Activated CD4-positive, alpha-beta T cell treated with anti-CD3 and anti-CD28 coated beads for 1 hour (primary cell): ENCODE results near the gene RAP1GAP2.

Experiments used
- DNase-seq: peaks from one replicate; pipeline ENCODE4 v3.0.0-alpha.2; 2020

Gene RAP1GAP2

GRCh38 chr17:2921443-2921842, 125.2 kb downstream of the RAP1GAP2 start:
- no peak for DNase-seq

- no peak for DNase-seq
These were observed 128.0 kb downstream of the RAP1GAP2 start for GRCh38 chr17:2924211-2924610.

GRCh38 chr17:2925011-2925410, 128.8 kb downstream of the RAP1GAP2 start:
- DNase-seq: no peak

DNA sequence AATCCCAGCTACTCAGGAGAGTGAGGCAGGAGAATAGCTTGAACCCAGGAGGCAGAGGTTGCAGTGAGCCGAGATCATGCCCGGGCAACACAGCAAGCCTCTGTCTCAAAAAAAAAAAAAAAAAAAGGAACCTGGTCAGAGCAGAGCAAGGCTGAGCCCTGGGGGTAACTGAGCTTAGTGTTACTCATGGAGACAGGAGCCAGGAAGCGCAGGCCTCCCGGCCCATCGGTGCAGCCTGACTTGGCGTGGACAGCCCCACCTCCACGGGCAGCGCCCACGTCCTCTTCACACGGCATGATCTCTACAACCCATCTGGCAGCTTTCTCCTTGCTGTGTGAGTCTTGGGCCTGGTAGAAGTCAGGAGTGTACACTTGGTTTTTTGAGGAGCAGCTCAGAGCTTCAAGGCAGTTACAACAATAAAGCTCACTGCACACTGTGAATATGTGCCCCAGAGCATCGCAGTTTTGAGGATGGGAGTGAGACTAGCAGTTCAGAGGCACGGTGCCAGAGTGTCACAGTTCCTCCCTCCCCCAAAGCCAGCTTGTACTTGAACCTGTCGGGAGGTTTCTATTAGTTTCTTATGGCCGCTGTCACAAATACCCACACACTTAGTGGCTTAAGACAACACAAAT, 129.9 kb downstream of the RAP1GAP2 start:
- DNase-seq: no peak

DNA sequence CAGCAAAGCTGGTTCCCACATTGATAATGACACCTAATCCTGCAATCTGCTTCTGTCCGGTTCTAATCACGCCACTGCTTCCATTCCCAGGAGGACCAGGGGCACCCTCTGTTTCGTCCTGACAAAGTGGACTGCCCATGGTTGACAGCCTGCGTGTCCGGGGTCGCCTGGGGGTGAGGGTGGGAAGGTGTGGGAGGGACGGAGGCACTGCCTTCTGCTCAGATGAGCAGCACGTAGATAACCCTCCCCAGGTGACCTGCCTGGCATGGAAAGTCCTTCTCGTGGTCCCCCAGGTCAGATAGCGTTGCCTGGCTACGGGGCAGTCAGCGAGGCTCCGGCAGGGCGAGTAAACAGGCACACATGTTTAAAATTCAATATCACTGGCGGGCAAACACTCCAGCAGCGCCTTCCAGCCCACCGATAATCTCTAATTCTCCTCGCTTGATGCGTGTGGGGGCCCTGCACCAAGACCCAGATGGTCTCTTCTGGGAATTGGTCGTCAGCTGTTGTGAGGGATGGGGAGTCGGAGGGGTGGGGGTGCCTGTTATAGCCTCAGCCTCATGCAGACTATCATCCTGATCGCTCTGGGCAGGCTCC, 132.2 kb downstream of the RAP1GAP2 start:
- DNase-seq: no peak

- no peak for DNase-seq
These were observed 133.8 kb downstream of the RAP1GAP2 start for GRCh38 chr17:2929881-2930533.

GRCh38 chr17:2931876-2932275, 135.6 kb downstream of the RAP1GAP2 start:
- no peak for DNase-seq

GRCh38 chr17:2932946-2933345, 136.7 kb downstream of the RAP1GAP2 start:
- DNase-seq: no peak

DNA sequence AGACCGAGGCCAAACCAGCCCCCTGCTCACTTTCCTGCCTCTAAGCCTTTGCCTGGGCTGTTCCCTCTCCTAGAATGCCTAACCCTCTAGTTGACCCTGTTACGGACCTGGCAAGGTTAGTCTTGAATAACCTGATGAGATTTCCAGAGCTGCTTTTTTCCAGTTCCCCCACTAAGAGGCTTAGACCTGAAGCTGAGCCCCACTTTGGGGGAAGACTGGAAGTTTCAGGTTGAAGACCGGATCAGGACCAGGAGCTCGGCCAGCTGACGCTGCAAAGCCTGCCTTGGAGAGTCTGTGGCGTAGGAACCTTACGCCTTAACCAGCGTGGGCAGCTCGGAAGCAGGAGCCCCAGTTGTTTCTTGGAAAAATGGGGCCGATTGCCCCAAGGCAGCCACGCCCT, 137.4 kb downstream of the RAP1GAP2 start:
- no peak for DNase-seq

GRCh38 chr17:2935632-2936031, 139.4 kb downstream of the RAP1GAP2 start:
- no peak for DNase-seq

- no peak for DNase-seq
These were observed 140.1 kb downstream of the RAP1GAP2 start for GRCh38 chr17:2936351-2936750.

- no peak for DNase-seq
These were observed 140.6 kb downstream of the RAP1GAP2 start for GRCh38 chr17:2936771-2937321.

DNA sequence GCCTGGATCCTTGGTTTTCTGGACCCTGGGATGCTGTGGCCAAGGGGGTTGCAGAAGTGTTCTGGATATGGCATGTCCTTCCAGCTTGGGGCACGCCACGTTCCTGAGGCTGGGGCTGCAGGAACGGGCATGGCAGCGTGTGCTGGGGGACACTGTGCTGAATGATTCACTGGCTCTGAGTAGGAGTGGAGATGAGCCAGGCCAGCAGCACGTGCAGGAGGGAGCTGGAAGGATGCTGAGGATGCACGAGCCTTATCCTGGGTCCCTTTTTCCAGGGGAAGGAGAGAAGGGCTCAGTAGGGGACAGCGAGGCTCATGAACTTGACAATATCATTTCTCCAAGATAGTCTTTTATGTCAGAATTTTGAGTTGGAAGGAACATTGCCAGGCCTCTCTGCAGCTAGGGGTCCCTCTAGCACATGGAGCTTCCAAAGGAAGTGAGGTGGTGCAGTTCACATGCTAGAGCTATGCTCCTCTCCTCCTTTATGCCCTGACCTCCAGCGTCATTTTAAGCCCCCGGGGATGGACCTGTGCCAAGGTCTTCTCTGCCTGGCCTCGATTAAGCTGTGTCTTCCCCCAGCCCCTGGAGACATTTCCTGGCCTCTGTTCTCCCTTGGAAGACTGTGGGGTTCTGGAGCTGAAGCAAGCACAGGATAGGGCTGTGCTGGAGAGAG, 141.2 kb downstream of the RAP1GAP2 start:
- no peak for DNase-seq

DNA sequence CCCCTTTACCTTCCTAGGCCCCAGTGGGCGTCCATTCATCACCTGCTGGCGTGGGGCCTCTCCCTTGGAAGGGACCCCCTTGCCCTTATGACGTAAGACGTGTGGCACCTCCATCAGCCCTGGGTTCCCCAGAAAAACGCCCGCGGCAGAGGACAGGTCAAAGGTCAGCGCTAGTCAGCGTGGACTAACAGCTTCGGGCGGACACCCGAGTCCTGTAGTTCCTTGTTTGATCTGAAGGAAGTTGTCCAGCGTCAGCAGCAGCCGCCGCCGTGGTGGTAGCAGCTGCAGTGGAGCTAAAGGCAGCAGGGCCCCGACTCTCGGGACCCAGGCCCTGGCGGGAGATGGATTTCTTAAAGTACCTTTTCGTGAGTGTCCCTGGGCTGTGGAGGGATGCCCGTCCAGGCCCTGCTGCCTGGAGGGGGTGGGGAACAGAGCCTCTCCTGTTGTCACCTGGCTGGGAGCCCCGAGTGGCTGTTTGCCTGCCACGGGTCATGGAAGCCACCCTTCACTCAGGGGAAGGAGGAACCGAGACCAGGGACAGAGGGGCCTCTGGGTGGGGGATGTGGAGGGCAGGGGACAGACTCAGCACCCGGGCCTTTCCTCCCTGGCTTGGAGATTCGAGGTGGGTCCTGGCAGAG, 143.6 kb downstream of the RAP1GAP2 start:
- DNase-seq: no peak

DNA sequence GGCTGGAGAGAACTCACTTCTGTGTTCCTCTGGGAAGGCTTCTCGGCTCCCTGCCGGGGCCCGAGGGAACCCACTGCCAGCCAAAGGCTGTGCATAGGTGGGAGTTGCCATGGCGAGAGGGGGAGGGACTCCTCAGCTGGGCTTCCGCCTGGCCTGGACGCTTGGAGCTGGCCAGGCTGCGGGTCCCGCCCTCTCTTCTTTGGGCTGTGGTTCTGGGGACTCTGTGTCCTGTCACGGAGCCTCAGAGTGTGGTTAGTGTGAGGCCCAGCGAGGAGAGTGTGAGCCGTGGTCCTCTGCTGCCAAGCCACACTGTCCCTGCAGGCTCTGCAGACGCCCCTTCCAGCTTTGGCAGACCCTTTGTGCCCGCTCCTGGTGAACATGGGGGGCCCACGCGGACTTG, 144.1 kb downstream of the RAP1GAP2 start:
- DNase-seq: no peak

GRCh38 chr17:2943981-2944380, 147.7 kb downstream of the RAP1GAP2 start:
- no peak for DNase-seq

DNA sequence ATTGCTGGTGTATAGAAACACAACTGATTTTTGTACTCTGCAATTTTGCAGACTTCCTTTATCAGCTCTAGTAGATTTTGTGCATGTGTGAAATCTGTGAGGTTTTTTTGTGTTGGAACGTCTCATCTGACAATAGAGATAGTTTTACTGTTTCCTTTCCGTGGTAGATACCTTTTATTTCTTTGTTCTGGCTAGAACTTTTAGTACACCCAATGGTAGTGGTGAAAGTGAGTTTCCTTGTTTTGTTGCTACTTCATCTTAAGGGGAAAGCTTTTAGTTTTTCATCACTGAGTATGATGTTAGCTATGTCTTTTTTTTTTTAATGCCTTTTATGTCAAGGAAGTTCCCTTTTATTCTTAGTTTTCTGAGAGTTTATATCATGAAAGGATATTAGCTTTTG, 149.1 kb downstream of the RAP1GAP2 start:
- no peak for DNase-seq

DNA sequence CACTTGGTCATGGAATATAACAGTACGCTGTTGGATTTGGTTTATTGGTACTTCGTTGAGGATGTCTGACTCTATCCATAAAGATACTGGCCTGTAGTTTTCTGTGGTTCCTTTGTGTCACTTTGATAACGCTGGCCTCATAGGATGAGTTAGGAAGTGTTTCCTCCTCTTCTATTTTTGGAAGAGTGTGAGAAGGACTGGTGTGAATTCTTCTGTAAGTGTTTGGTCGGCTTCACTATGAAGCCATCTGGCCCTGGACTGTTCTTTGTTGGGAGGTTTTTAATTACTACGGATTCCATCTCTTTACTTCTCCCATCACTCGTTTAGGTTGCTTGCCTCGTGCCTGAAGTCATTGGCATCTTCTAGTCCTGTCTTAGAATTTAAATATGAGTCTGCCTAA, 149.9 kb downstream of the RAP1GAP2 start:
- no peak for DNase-seq

DNA sequence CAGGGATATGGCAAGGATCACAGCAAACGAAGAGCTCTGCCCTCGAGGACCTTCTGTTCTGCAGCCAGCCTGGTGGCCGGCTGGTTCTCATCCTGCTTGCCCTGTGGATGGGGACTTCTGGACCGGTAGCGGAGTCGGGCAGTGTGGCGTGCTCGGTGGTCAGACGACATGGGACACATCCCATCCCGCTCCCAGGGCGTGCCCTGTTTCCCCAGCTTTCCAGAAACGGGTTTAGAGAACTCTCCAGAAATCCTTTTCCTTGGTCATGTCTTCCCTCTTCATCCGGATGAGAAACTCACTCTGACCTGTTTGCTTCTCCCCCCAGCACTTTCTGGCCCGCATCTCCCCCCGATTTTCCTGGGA, 151.3 kb downstream of the RAP1GAP2 start:
- no peak for DNase-seq

DNA sequence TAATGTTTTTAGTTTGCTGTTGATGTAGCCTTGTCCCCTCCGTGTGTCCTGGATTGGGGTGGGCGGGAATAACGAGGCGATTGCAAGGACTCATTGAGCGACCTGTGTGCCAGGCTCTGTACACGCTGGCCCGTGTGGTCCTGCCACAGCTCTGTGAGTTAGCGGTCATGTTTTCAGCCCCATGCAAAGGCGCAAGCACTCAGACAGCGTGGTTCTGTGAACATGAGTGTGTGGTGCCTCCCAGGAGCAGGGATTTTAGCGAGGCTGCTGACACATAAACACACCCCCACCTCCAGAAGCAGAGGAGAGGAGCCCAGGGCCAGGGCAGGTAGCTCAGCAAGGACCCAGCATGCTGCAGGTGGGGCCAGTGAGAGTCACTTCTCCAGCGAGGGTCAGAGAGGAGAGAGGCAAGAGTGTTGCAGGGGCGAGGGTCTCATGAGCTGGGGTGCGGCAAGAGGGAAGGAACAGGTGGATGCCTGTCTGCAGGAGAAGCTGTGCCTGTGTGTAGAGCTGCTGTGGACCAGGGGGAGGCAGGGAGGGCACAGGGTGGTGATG, 151.8 kb downstream of the RAP1GAP2 start:
- DNase-seq: no peak

- no peak for DNase-seq
These were observed 152.7 kb downstream of the RAP1GAP2 start for GRCh38 chr17:2948721-2949468.

DNA sequence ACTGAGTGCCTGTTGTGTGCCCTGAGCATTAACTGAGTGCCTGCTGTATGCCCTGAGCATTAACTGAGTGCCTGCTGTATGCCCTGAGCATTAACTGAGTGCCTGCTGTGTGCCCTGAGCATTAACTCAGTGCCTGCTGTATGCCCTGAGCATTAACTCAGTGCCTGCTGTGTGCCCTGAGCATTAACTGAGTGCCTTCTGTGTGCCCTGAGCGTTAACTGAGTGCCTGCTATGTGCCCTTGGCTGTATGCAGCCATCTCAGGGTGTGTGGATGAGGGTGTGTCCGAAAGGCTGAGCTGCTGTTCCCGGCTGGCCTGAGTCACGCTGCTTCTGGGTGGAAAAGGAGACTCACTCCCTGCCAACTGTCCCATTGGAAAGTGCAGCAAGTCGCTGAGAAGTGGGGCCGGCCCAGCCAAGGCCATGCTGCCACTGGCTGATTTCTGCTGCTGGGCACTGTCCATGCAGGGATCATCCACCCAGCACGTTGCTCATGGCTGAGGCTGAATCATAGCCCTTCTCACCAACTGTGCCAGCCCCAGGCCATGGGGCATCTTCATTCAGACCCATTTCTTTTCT, 153.3 kb downstream of the RAP1GAP2 start:
- no peak for DNase-seq
